Transverse colon (tissue), 4 donors: ENCODE measurements around the gene DYRK3. TPM values are rescaled to one million over a fixed set of nuclear protein-coding genes. Genes with fewer than 3 reads are reported as not detected.

Experiments
- DNase-seq: peaks from one replicate; pipeline ENCODE4 v3.0.0-alpha.2; 2019
- H3K27ac ChIP-seq, 4 donors: fragments of 200-600 bp; sonication (generic); 2 replicates each; pipeline ENCODE4 v1.5.1; 2016 to 2018; ENCODE audit warnings: inconsistent platforms in 4 of 4
- H3K27me3 ChIP-seq: fragments of 200-600 bp; sonication (generic); 2 replicates; pipeline ENCODE4 v1.5.1; 2017; ENCODE audit warnings: inconsistent platforms
- H3K36me3 ChIP-seq, 4 donors: fragments of 200-600 bp; sonication (generic); 2 replicates each; pipeline ENCODE4 v1.5.1; 2017 to 2019; ENCODE audit warnings: inconsistent platforms in 4 of 4
- H3K4me1 ChIP-seq, 4 donors: fragments of 200-600 bp; sonication (generic); 2 replicates each; pipeline ENCODE4 v1.5.1; 2017 to 2020; ENCODE audit warnings: inconsistent platforms in 4 of 4
- H3K4me3 ChIP-seq, 4 donors: fragments of 200-600 bp; sonication (generic); 1 replicate in 1 of 4; 2 replicates in 3 of 4; pipeline versions ENCODE4 v1.5.1 to v1.6.1; 2017 to 2019; ENCODE audit warnings: inconsistent platforms in 4 of 4
- H3K9me3 ChIP-seq, 2 donors: fragments of 200-600 bp; sonication (generic); 2 replicates each; pipeline ENCODE4 v1.5.1; 2017 to 2019; ENCODE audit warnings: inconsistent platforms in 2 of 2
- EP300 ChIP-seq: sonication (generic); formaldehyde crosslinking; IDR thresholded peaks from one replicate; pipeline ENCODE4 v1.6.1; 2017; ENCODE audit warnings: antibody characterized with exemption, low read depth
- POLR2A ChIP-seq: fragments of 450-650 bp; IDR thresholded peaks from one replicate; pipeline ENCODE4 v1.6.1; 2016; ENCODE audit warnings: antibody characterized with exemption, mild to moderate bottlenecking, moderate library complexity
- POLR2AphosphoS5 ChIP-seq, 3 donors: sonication (generic); formaldehyde crosslinking; IDR thresholded peaks; one replicate each; pipeline ENCODE4 v1.6.1; 2016; ENCODE audit warnings: antibody characterized with exemption in 3 of 3
- WGBS, 2 donors: methylation state at CpG; one replicate each; pipeline ENCODE4 v1.1.5; 2018; ENCODE audit warnings: low coverage in 1 of 2; 5-methylcytosine and 5-hydroxymethylcytosine counted together
- in situ Hi-C, 4 donors: fragments of 200-750 bp; cut with MboI; loops; one replicate each; pipeline versions ENCODE4 v1.15.0 to v1.15.1; 2017; ENCODE audit warnings: low sequenced_read_pairs in 3 of 4, low pct_ligation_motif_present in 1 of 4, low pct_unique_long_range_greater_than_20kb in 1 of 4
- intact Hi-C: fragments of 100-400 bp; cut with DNase I; formaldehyde crosslinking; loops from one replicate; pipeline ENCODE4 v1.15.1; 2023; ENCODE audit warnings: low total_unique reads
- total RNA-seq, 4 donors: library from RNA; depleted of rRNA; stranded (reverse); fragments of >200 nt; gene quantifications; one replicate each; pipeline ENCODE4 v1.1.0, GENCODE V29; 2016
- TF ChIP-seq, protein P1 (sequence below), 5 experiments: fragments of 200-600 bp in 3 of 5; fragments of 450-650 bp in 2 of 5; sonication (generic) in 3 of 5; IDR thresholded peaks; 1 replicate in 2 of 5; 2 replicates in 3 of 5; pipeline ENCODE4 v1.5.1; 2016 to 2017; ENCODE audit warnings: antibody characterized with exemption in 5 of 5, inconsistent platforms in 3 of 5, mild to moderate bottlenecking in 2 of 5, moderate library complexity in 1 of 5

DYRK3 gene
- total RNA-seq, 4 donors from 2014 or later = 1.6 to 3.2 TPM; not detected in 2

DNA sequence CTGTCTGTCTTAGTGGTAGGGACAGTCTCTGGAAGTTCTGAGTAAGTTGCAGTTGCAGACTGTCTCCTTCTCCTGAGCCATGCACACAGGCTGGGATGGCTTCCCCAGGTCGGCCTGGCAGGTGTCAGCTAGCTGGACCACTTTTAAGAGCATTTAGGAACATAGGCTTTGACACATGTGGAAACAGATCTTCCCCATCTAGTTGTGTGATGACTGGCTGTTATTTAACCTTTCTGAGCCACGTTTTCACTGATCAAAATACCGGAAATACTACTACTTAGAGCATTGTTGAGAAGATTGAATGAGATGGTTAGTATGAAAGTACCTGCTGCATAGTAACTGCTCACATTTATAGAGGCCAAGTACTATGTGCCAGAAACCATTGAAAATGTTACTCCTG lies 43.2 kb downstream of the DYRK3 start:
- Histone ChIP-seq H3K4me3 (no peak overlapping the region), H3K36me3 (no peaks in the 10 kb centered on the region), H3K27me3 (no peaks in the 10 kb centered on the region), H3K9me3 (no peaks in the 10 kb centered on the region), H3K27ac (no peak overlapping the region), H3K4me1 (peaks cover 11 to 33% (median 15%) of the 10 kb centered on the region in 4 donors)
- no peak for DNase-seq
- 67 to 81% methylated on average over 2 to 3 of the region's 3 CpGs for WGBS, 2 donors
- in situ Hi-C loops = no loop called here
- intact Hi-C loops = no loop called here
- TF ChIP-seq EP300 (no peak), POLR2AphosphoS5 (IDR thresholded peaks at IDR 0.05) (no peak), POLR2A (no peak)
- TF ChIP-seq, protein P1, sequence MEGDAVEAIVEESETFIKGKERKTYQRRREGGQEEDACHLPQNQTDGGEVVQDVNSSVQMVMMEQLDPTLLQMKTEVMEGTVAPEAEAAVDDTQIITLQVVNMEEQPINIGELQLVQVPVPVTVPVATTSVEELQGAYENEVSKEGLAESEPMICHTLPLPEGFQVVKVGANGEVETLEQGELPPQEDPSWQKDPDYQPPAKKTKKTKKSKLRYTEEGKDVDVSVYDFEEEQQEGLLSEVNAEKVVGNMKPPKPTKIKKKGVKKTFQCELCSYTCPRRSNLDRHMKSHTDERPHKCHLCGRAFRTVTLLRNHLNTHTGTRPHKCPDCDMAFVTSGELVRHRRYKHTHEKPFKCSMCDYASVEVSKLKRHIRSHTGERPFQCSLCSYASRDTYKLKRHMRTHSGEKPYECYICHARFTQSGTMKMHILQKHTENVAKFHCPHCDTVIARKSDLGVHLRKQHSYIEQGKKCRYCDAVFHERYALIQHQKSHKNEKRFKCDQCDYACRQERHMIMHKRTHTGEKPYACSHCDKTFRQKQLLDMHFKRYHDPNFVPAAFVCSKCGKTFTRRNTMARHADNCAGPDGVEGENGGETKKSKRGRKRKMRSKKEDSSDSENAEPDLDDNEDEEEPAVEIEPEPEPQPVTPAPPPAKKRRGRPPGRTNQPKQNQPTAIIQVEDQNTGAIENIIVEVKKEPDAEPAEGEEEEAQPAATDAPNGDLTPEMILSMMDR (IDR thresholded peaks at IDR 0.05) = no peak

DNA sequence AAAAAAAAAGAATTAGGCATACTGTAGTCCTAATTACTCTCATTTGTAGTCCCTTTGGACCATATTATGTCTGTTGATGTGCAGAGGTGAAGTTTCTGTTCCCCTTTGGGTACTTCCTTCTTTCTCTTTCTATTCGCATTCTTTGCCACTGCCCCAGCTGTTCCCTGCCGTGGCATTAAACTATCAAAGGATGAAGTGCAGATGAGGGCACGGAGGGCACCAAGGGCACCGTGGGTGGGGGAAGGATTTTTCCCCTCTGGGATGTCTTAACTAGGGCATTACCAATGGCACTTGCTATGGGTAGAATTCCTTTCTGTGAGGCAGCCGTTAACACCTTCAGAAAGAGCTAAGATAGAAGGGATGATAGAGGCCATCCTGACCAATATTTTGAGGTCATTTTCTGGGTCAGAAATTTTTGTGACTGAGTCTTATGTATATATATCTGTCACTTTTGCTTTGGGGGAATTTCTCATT lies 44.4 kb downstream of the DYRK3 start:
- intact Hi-C loops (no loop called here), in situ Hi-C loops (no loop called here)
- peak; percentile 50 for DNase-seq
- 40 to 46% methylated on average over 1 to 5 of the region's 5 CpGs for WGBS, 2 donors
- Histone ChIP-seq H3K27ac (peak overlapping the region in 1 of 4 donors; percentile 22), H3K36me3 (no peaks in the 10 kb centered on the region), H3K4me3 (no peak overlapping the region), H3K27me3 (no peaks in the 10 kb centered on the region), H3K9me3 (no peaks in the 10 kb centered on the region), H3K4me1 (peaks cover 6 to 28% (median 13%) of the 10 kb centered on the region in 4 donors)
- TF ChIP-seq POLR2AphosphoS5 (IDR thresholded peaks at IDR 0.05) = peak in 1 of 3 donors; percentile 15
- no peak for TF ChIP-seq EP300
- TF ChIP-seq POLR2A = no peak
- TF ChIP-seq, protein P1 (IDR thresholded peaks at IDR 0.05) = no peak

DNA sequence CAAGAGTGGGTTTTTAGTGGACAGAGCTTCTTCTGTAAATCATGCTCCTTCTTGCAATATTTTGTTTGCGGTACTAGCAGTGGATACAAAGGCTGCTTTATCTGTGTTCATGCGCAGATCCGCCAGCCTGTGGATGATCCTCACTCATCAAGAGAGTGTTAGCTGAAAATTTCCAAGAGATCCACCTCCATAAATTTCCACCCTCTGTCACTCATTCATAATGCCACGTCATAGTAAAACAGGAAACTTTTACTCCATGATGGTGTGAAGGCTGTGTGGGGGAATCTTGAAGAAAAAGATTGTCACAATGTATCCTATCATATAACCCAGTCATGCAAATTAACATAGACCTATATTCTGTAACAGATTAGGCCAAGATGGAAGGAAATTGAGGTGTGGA lies 44.9 kb downstream of the DYRK3 start:
- Histone ChIP-seq H3K36me3 (no peaks in the 10 kb centered on the region), H3K9me3 (no peaks in the 10 kb centered on the region), H3K4me1 (peaks cover under 1 to 23% (median 8%) of the 10 kb centered on the region in 4 donors), H3K27me3 (no peaks in the 10 kb centered on the region), H3K27ac (peak overlapping the region in 1 of 4 donors; percentile 22), H3K4me3 (no peak overlapping the region)
- 70 to 85% methylated on average over 4 of the region's 4 CpGs for WGBS, 2 donors
- no peak for DNase-seq
- in situ Hi-C loops = no loop called here
- TF ChIP-seq POLR2A = no peak
- TF ChIP-seq EP300 = no peak
- TF ChIP-seq, protein P1 (IDR thresholded peaks at IDR 0.05) = no peak
- TF ChIP-seq POLR2AphosphoS5 (IDR thresholded peaks at IDR 0.05) = no peak
- intact Hi-C loops = no loop called here

DNA sequence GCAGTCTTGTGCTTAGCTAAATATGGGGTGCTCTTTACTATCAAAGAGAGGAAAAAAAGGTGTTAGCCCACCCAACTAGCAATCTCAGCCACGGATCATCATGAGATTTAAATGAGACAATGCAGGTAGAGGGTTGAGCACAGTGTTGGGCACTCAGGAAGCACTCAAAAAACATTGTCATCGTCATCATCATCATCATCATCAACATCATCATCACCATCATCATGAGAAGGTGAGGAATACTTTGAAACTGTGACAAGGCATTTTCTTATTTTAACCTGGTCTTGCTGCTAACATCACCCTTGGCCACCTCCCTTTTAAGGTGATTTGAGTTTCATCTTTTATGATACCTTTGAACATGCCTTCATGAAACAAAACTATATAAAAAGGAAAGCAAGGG lies 46.0 kb downstream of the DYRK3 start:
- Histone ChIP-seq H3K36me3 (no peaks in the 10 kb centered on the region), H3K27me3 (no peaks in the 10 kb centered on the region), H3K4me3 (no peak overlapping the region), H3K27ac (no peak overlapping the region), H3K9me3 (no peaks in the 10 kb centered on the region), H3K4me1 (peaks cover 0 to 20% (median 7%) of the 10 kb centered on the region in 4 donors)
- WGBS, 2 donors = 14 to 71% methylated on average over 1 to 2 of the region's 2 CpGs
- in situ Hi-C loops (no loop called here), intact Hi-C loops (no loop called here)
- TF ChIP-seq EP300 (no peak), POLR2A (no peak), POLR2AphosphoS5 (IDR thresholded peaks at IDR 0.05) (no peak)
- TF ChIP-seq, protein P1 (IDR thresholded peaks at IDR 0.05) = no peak
- no peak for DNase-seq
